ENCODE measurements around the gene VANGL2. TPM values are rescaled to one million over a fixed set of nuclear protein-coding genes. Genes with fewer than 3 reads are reported as not detected.

The VANGL2 gene
- polyA plus RNA-seq, 2 donors, result 4.5 to 6.8 TPM

DNA sequence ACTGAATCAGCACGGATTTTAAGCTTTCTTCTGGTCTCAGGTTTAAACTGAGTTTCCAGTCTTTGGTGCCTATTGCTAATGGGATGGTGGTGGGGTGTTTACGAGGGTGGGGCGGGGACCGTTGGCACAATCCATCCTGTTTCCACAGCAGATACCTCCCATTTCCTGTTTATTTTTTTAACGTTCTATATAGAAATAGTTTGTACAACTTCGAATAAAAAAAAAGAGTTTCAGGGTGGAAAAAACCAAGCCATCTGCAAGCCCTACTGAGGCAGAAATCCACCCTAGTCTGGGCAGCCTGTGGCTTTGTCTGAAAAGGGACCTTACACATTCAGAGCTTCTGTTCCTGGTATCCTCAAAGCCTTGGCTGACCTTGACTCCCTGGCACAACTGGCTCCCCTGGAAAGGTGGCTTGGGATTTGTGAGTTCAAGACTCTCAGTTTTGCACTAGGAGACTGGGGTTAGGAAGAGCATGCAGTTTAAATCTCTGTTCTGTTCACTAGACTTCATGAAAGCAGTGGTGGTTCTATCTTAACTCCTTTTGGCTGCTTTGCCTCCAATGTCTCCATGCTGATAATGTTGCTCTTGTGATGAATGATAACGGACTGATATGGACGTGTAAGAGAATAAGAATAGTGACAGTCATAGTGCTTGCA, 46.7 kb downstream of the VANGL2 start:
- H3K9me3 ChIP-seq (ENCODE audit: control insufficient read depth in 2 of 2, insufficient read depth in 1 of 2, low read depth in 1 of 2, low read length in 1 of 2), result no peaks in the 10 kb centered on the region

DNA sequence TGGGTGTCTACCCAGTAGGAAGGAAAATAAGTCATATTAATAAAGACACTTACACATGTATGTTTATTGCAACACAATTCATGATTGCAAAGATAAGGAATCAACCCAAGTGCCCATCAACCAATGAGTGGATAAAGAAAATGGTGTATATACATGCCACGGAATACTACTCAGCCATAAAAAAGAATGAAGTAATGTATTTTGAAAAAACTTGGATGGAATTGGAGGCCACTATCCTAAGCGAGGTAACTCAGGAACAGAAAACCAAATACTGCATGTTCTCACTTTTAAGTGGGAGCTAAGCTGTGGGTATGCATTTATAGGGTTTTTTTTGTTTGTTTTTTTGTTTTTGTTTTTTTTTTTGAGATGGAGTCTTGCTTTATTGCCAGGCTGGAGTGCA, 49.1 kb downstream of the VANGL2 start:
- Histone ChIP-seq H3K9me3 (ENCODE audit: control insufficient read depth in 2 of 2, insufficient read depth in 1 of 2, low read depth in 1 of 2, low read length in 1 of 2) (no peaks in the 10 kb centered on the region), H3K36me3 (ENCODE audit: control insufficient read depth in 2 of 2, insufficient read depth in 2 of 2, low read length in 1 of 2) (no peaks in the 10 kb centered on the region), H3K4me1 (ENCODE audit: control insufficient read depth in 2 of 2, insufficient read depth in 2 of 2, low read length in 1 of 2) (no peaks in the 10 kb centered on the region), H3K27ac (ENCODE audit: low read depth in 2 of 2, low read length in 1 of 2) (no peak overlapping the region), H3K27me3 (ENCODE audit: control insufficient read depth in 1 of 2, insufficient read depth in 2 of 2, low read length in 2 of 2) (no peaks in the 10 kb centered on the region), H3K4me3 (ENCODE audit: low read depth in 1 of 2, low read length in 2 of 2) (no peak overlapping the region)
- 90 to 96% methylated on average over 2 of the region's 2 CpGs for WGBS, 2 donors

More for the DNA sequence above, 46.7 kb downstream of the VANGL2 start:
- H3K27me3 ChIP-seq (ENCODE audit: control insufficient read depth in 1 of 2, insufficient read depth in 2 of 2, low read length in 2 of 2), result no peaks in the 10 kb centered on the region
- no peak overlapping the region for H3K4me3 ChIP-seq (ENCODE audit: low read depth in 1 of 2, low read length in 2 of 2)
- WGBS, 2 donors, result 48 to 50% methylated on average over 8 of the region's 8 CpGs
- H3K4me1 ChIP-seq (ENCODE audit: control insufficient read depth in 2 of 2, insufficient read depth in 2 of 2, low read length in 1 of 2), result no peaks in the 10 kb centered on the region
- no peak overlapping the region for H3K27ac ChIP-seq (ENCODE audit: low read depth in 2 of 2, low read length in 1 of 2)
- no peaks in the 10 kb centered on the region for H3K36me3 ChIP-seq (ENCODE audit: control insufficient read depth in 2 of 2, insufficient read depth in 2 of 2, low read length in 1 of 2)

DNA sequence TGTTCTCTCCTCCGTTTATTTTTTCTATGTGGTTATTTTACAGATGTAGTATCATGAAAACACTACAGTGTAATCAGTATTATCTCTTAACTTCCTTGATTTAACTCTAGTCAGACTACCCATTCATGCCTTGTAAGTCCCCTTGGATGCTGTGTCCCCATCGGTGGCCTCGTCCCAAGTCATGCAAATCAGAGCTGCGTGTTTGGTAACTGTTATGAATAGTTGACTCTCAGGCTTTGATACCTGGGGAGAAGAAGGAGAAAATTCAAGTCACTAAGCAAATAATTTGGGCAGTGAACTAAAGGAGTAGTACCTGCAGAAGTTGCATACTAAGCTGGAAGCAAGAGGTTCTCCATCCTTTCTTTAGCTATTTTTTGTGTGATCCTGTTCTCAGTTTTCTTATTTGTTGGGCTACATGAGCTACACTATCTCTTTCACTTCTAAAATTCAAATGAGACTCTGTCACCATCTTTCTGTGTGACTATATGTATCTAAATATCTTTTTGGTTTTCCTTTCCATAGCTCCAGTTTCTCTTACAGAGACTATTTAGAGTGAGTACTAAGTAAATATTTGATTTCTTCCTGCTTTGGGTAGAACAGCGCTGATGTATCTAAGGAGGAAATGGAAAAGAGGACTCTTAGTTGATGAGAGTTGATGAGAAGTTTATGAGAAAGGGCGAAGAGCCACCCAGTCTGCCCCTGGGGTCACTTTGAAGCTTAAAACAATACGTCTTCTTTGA, 50.9 kb downstream of the VANGL2 start:
- H3K27ac ChIP-seq (ENCODE audit: low read depth in 2 of 2, low read length in 1 of 2), result no peak overlapping the region
- WGBS, 2 donors, result 59 to 64% methylated on average over 7 of the region's 7 CpGs

DNA sequence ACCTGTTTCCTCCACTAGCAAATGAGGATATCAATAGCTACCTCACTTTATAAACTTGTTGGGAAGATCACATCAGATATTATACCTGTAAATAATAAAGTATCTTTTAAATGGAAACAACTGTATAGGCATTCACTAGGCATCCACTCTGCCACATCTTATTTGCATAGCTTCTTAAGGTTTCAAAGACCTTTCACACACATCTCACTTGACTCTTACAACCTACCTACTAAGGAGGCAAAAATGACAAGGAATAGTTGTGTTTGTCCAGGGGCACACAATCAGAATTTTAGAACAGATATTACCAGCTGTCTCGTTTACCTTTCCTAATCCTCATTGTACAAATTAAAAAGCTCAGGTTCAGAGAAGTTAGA, 51.5 kb downstream of the VANGL2 start:
- no peaks in the 10 kb centered on the region for H3K36me3 ChIP-seq (ENCODE audit: control insufficient read depth in 2 of 2, insufficient read depth in 2 of 2, low read length in 1 of 2)
- WGBS, 2 donors, result 53 to 68% methylated on average over 1 of the region's 1 CpG
- H3K4me3 ChIP-seq (ENCODE audit: low read depth in 1 of 2, low read length in 2 of 2), result no peak overlapping the region
- no peaks in the 10 kb centered on the region for H3K27me3 ChIP-seq (ENCODE audit: control insufficient read depth in 1 of 2, insufficient read depth in 2 of 2, low read length in 2 of 2)
- no peaks in the 10 kb centered on the region for H3K4me1 ChIP-seq (ENCODE audit: control insufficient read depth in 2 of 2, insufficient read depth in 2 of 2, low read length in 1 of 2)
- no peak overlapping the region for H3K27ac ChIP-seq (ENCODE audit: low read depth in 2 of 2, low read length in 1 of 2)
- no peaks in the 10 kb centered on the region for H3K9me3 ChIP-seq (ENCODE audit: control insufficient read depth in 2 of 2, insufficient read depth in 1 of 2, low read depth in 1 of 2, low read length in 1 of 2)

More for the DNA sequence above, 50.9 kb downstream of the VANGL2 start:
- Histone ChIP-seq H3K36me3 (ENCODE audit: control insufficient read depth in 2 of 2, insufficient read depth in 2 of 2, low read length in 1 of 2) (no peaks in the 10 kb centered on the region), H3K9me3 (ENCODE audit: control insufficient read depth in 2 of 2, insufficient read depth in 1 of 2, low read depth in 1 of 2, low read length in 1 of 2) (no peaks in the 10 kb centered on the region), H3K4me1 (ENCODE audit: control insufficient read depth in 2 of 2, insufficient read depth in 2 of 2, low read length in 1 of 2) (no peaks in the 10 kb centered on the region), H3K27me3 (ENCODE audit: control insufficient read depth in 1 of 2, insufficient read depth in 2 of 2, low read length in 2 of 2) (no peaks in the 10 kb centered on the region), H3K4me3 (ENCODE audit: low read depth in 1 of 2, low read length in 2 of 2) (no peak overlapping the region)

DNA sequence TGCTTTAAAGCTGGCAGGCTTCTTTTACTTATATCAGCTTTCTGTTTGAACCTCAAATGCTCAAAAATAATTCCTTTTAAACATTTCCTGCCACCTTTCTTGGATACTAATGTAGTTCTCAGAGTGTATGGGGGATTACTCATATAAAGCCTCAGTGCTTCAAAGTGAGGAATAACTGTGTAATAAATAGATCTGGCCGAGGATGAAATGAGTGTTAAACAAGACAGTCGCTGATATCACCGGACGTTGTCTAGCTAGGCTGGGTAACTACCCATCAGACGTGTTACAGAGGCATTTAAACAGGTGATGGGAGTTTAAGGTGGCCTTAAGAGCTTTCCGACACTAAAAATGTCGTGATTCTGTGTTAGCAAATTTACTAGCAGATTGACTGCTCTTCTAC, 53.1 kb downstream of the VANGL2 start:
- no peaks in the 10 kb centered on the region for H3K4me1 ChIP-seq (ENCODE audit: control insufficient read depth in 2 of 2, insufficient read depth in 2 of 2, low read length in 1 of 2)
- WGBS, 2 donors, result 75 to 77% methylated on average over 7 of the region's 7 CpGs
- no peaks in the 10 kb centered on the region for H3K36me3 ChIP-seq (ENCODE audit: control insufficient read depth in 2 of 2, insufficient read depth in 2 of 2, low read length in 1 of 2)
- no peak overlapping the region for H3K27ac ChIP-seq (ENCODE audit: low read depth in 2 of 2, low read length in 1 of 2)
- no peaks in the 10 kb centered on the region for H3K9me3 ChIP-seq (ENCODE audit: control insufficient read depth in 2 of 2, insufficient read depth in 1 of 2, low read depth in 1 of 2, low read length in 1 of 2)
- H3K4me3 ChIP-seq (ENCODE audit: low read depth in 1 of 2, low read length in 2 of 2), result no peak overlapping the region
- H3K27me3 ChIP-seq (ENCODE audit: control insufficient read depth in 1 of 2, insufficient read depth in 2 of 2, low read length in 2 of 2), result no peaks in the 10 kb centered on the region

DNA sequence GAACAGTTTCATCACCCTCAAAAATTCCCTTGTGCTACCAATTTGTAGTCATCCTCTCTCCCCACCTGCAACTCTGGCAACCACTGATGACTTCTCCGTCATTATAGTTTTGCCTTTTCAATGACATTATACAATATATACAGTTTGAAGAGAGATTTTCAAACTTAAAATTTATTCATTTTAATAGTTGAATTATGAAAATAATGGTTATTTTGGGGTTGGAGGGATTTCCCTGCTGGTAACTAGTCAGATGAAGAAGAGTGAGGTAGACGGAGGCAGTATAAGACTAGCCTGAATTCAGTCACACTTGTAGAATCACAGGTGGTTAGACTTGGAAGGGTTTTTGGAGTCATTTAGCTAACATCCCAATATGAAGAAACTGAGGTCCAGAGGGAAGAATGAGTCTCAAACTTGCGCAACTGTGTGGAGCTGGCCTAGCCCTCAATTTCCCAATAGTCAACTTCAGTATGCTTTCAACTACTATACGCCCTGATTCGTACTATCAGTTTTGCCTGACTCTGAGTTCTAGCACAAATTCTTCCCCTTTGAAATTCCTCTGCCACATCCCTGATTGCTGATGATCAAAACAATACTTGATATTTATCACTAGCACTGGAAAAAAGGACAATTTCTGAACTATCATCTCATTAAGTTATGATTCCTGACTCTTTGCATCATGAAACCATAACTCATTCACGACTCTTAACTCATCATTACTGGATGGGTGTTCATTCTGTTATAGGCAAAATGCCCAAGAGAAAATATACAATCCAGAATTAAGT, 54.2 kb downstream of the VANGL2 start:
- H3K4me3 ChIP-seq (ENCODE audit: low read depth in 1 of 2, low read length in 2 of 2), result no peak overlapping the region
- no peaks in the 10 kb centered on the region for H3K4me1 ChIP-seq (ENCODE audit: control insufficient read depth in 2 of 2, insufficient read depth in 2 of 2, low read length in 1 of 2)
- no peak overlapping the region for H3K27ac ChIP-seq (ENCODE audit: low read depth in 2 of 2, low read length in 1 of 2)
- no peaks in the 10 kb centered on the region for H3K27me3 ChIP-seq (ENCODE audit: control insufficient read depth in 1 of 2, insufficient read depth in 2 of 2, low read length in 2 of 2)
- H3K36me3 ChIP-seq (ENCODE audit: control insufficient read depth in 2 of 2, insufficient read depth in 2 of 2, low read length in 1 of 2), result no peaks in the 10 kb centered on the region
- no peaks in the 10 kb centered on the region for H3K9me3 ChIP-seq (ENCODE audit: control insufficient read depth in 2 of 2, insufficient read depth in 1 of 2, low read depth in 1 of 2, low read length in 1 of 2)
- 84 to 87% methylated on average over 6 of the region's 6 CpGs for WGBS, 2 donors

DNA sequence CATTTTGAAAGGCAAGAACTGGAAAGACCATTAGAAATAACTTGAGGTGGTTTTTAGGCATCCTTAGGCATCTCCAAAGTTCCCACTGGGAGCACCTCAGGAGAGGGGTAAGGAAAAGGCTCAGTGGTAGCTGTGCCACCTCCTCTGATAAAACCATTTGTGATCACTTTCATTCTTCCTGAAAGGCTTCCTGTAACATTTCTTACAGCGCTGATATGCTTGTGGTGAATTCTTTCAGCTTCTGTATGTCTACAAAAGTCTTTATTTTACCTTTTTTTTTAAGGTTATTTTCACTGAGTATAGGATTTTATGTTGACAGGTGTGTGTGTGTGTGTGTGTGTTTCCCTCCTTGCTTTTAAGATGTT, 54.8 kb downstream of the VANGL2 start:
- Histone ChIP-seq H3K27me3 (ENCODE audit: control insufficient read depth in 1 of 2, insufficient read depth in 2 of 2, low read length in 2 of 2) (no peaks in the 10 kb centered on the region), H3K27ac (ENCODE audit: low read depth in 2 of 2, low read length in 1 of 2) (no peak overlapping the region), H3K36me3 (ENCODE audit: control insufficient read depth in 2 of 2, insufficient read depth in 2 of 2, low read length in 1 of 2) (no peaks in the 10 kb centered on the region), H3K4me3 (ENCODE audit: low read depth in 1 of 2, low read length in 2 of 2) (no peak overlapping the region), H3K4me1 (ENCODE audit: control insufficient read depth in 2 of 2, insufficient read depth in 2 of 2, low read length in 1 of 2) (no peaks in the 10 kb centered on the region), H3K9me3 (ENCODE audit: control insufficient read depth in 2 of 2, insufficient read depth in 1 of 2, low read depth in 1 of 2, low read length in 1 of 2) (no peaks in the 10 kb centered on the region)
- WGBS, 2 donors, result 77 to 78% methylated on average over 1 of the region's 1 CpG

DNA sequence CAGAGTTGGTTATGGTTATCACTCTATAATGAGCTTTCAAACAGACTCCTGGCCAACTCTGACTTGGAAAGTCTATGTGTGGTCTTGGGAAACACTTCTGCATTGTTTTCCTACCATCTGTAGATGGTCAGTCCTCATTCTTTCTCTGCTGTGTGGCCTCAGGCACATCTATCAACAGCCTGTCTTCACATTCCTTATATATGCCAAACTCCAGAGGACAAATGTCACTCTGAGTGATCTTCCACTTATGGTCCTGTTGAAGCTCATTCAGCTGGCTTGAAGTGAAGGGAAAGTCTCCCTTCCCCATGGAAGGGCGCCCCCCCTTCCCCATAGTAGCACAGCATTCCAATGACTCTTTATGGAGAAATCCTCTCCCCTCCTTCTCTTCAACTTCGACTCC, 58.7 kb downstream of the VANGL2 start:
- Histone ChIP-seq H3K4me3 (ENCODE audit: low read depth in 1 of 2, low read length in 2 of 2) (no peak overlapping the region), H3K4me1 (ENCODE audit: control insufficient read depth in 2 of 2, insufficient read depth in 2 of 2, low read length in 1 of 2) (no peaks in the 10 kb centered on the region), H3K9me3 (ENCODE audit: control insufficient read depth in 2 of 2, insufficient read depth in 1 of 2, low read depth in 1 of 2, low read length in 1 of 2) (no peaks in the 10 kb centered on the region), H3K27ac (ENCODE audit: low read depth in 2 of 2, low read length in 1 of 2) (no peak overlapping the region), H3K27me3 (ENCODE audit: control insufficient read depth in 1 of 2, insufficient read depth in 2 of 2, low read length in 2 of 2) (no peaks in the 10 kb centered on the region), H3K36me3 (ENCODE audit: control insufficient read depth in 2 of 2, insufficient read depth in 2 of 2, low read length in 1 of 2) (no peaks in the 10 kb centered on the region)
- 30 to 58% methylated on average over 2 of the region's 2 CpGs for WGBS, 2 donors

DNA sequence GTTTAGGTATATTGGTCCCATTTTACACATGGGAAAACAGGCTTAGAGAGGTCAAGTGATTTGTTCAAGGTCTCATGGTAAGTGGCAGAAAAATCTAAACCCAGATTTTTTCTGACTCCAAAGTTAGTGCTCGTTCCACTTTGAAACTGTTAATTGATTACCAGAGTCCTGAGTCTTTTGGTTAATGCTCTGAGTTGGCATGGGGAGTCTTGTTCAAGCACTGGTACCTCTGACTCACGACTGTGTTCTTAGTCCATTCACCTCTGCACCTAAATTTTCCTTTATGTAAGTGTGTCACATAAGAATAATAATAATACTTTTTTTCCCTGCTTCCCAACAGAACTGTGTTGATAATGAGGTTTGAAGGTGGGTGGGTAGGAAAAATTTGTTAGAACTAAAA, 59.3 kb downstream of the VANGL2 start:
- H3K27me3 ChIP-seq (ENCODE audit: control insufficient read depth in 1 of 2, insufficient read depth in 2 of 2, low read length in 2 of 2), result no peaks in the 10 kb centered on the region
- H3K27ac ChIP-seq (ENCODE audit: low read depth in 2 of 2, low read length in 1 of 2), result no peak overlapping the region
- H3K4me1 ChIP-seq (ENCODE audit: control insufficient read depth in 2 of 2, insufficient read depth in 2 of 2, low read length in 1 of 2), result no peaks in the 10 kb centered on the region
- no peaks in the 10 kb centered on the region for H3K36me3 ChIP-seq (ENCODE audit: control insufficient read depth in 2 of 2, insufficient read depth in 2 of 2, low read length in 1 of 2)
- WGBS, 2 donors, result 63 to 72% methylated on average over 2 of the region's 2 CpGs
- no peak overlapping the region for H3K4me3 ChIP-seq (ENCODE audit: low read depth in 1 of 2, low read length in 2 of 2)
- H3K9me3 ChIP-seq (ENCODE audit: control insufficient read depth in 2 of 2, insufficient read depth in 1 of 2, low read depth in 1 of 2, low read length in 1 of 2), result no peaks in the 10 kb centered on the region

All from esophagus (tissue), 2 donors.